ENCODE data around the gene MAMDC2. TPM values are rescaled to one million over a fixed set of nuclear protein-coding genes. Genes with fewer than 3 reads are reported as not detected.

MAMDC2 gene
- total and polyA plus RNA-seq, 12 donors: 0.83 to 15.7 (median 5.0) TPM

- DNase-seq: no peak
- H3K27me3 ChIP-seq: no peaks in the 10 kb centered on the region
- TF ChIP-seq POLR2A (IDR thresholded peaks at IDR 0.05) (no peak), CTCF (IDR thresholded peaks at IDR 0.05) (no peak)
- no peaks in the 10 kb centered on the region for H3K36me3 ChIP-seq (replicated peaks in 1 of 2)
- H3K4me3 ChIP-seq: no peak overlapping the region
- no peaks in the 10 kb centered on the region for H3K9me3 ChIP-seq (replicated peaks in 1 of 3)
- H3K4me1 ChIP-seq (replicated peaks in 1 of 2): no peaks in the 10 kb centered on the region
- WGBS, 4 donors: 47 to 77% (median 72%) methylated on average over 1 of the region's 1 CpG
- no peak overlapping the region for H3K27ac ChIP-seq
- intact Hi-C loops (cut with DNase I): no loop called here
These were observed 175.1 kb downstream of the MAMDC2 start for GRCh38 chr9:70218767-70219166.

GRCh38 chr9:70220216-70220615 is 176.6 kb downstream of the MAMDC2 start:
- no peaks in the 10 kb centered on the region for H3K36me3 ChIP-seq (replicated peaks in 1 of 2)
- DNase-seq: no peak
- no peak overlapping the region for H3K4me3 ChIP-seq
- H3K27me3 ChIP-seq: no peaks in the 10 kb centered on the region
- intact Hi-C loops (cut with DNase I): no loop called here
- TF ChIP-seq POLR2A (IDR thresholded peaks at IDR 0.05): no peak
- no peak overlapping the region for H3K27ac ChIP-seq
- no peaks in the 10 kb centered on the region for H3K9me3 ChIP-seq (replicated peaks in 1 of 3)
- H3K4me1 ChIP-seq (replicated peaks in 1 of 2): no peaks in the 10 kb centered on the region
- 92 to 96% (median 94%) methylated on average over 2 of the region's 2 CpGs for WGBS, 4 donors

- Histone ChIP-seq H3K9me3 (replicated peaks in 1 of 3) (no peaks in the 10 kb centered on the region), H3K27me3 (no peaks in the 10 kb centered on the region), H3K27ac (no peak overlapping the region), H3K4me1 (replicated peaks in 1 of 2) (no peaks in the 10 kb centered on the region), H3K36me3 (replicated peaks in 1 of 2) (no peaks in the 10 kb centered on the region), H3K4me3 (no peak overlapping the region)
- WGBS, 4 donors: 83 to 100% (median 96%) methylated on average over 1 of the region's 1 CpG
- DNase-seq: no peak
- TF ChIP-seq CTCF (IDR thresholded peaks at IDR 0.05): no peak
- intact Hi-C loops (cut with DNase I): no loop called here
These were observed 178.7 kb downstream of the MAMDC2 start for GRCh38 chr9:70222354-70222753.

- Histone ChIP-seq H3K27me3 (no peaks in the 10 kb centered on the region), H3K36me3 (replicated peaks in 1 of 2) (no peaks in the 10 kb centered on the region), H3K4me1 (replicated peaks in 1 of 2) (no peaks in the 10 kb centered on the region), H3K27ac (no peak overlapping the region), H3K9me3 (replicated peaks in 1 of 3) (no peaks in the 10 kb centered on the region), H3K4me3 (no peak overlapping the region)
- no peak for DNase-seq
- 25 to 45% (median 39%) methylated on average over 2 of the region's 2 CpGs for WGBS, 4 donors
- TF ChIP-seq POLR2A (IDR thresholded peaks at IDR 0.05) (no peak), CTCF (IDR thresholded peaks at IDR 0.05) (no peak)
- intact Hi-C loops (cut with DNase I): no loop called here
These were observed 184.5 kb downstream of the MAMDC2 start for GRCh38 chr9:70228118-70228517.

- Histone ChIP-seq H3K9me3 (replicated peaks in 1 of 3) (no peaks in the 10 kb centered on the region), H3K4me3 (no peak overlapping the region), H3K36me3 (replicated peaks in 1 of 2) (no peaks in the 10 kb centered on the region), H3K27me3 (no peaks in the 10 kb centered on the region), H3K27ac (no peak overlapping the region), H3K4me1 (replicated peaks in 1 of 2) (no peaks in the 10 kb centered on the region)
- intact Hi-C loops (cut with DNase I): no loop called here
- DNase-seq: no peak
- no peak for TF ChIP-seq POLR2A (IDR thresholded peaks at IDR 0.05)
- TF ChIP-seq CTCF (IDR thresholded peaks at IDR 0.05): no peak
- 54 to 70% (median 61%) methylated on average over 2 of the region's 2 CpGs for WGBS, 4 donors
These were observed 185.0 kb downstream of the MAMDC2 start for GRCh38 chr9:70228611-70229010.

All from adrenal gland (tissue), 12 donors.